Glomerular visceral epithelial cell (primary cell): ENCODE measurements around the gene IFT52.
A peak's percentile ranks its signal among the peaks of the same experiment; 100 is the strongest.
"Not testable (repeated sequence)": the region's sequence is repeated elsewhere in the genome, so short reads cannot be mapped to it uniquely, and the experiment has no call there.

Experiments used
- DNase-seq: peaks from one replicate; pipeline ENCODE4 v3.0.0-alpha.2; 2016; ENCODE audit errors: extremely low spot score

Gene IFT52

DNA sequence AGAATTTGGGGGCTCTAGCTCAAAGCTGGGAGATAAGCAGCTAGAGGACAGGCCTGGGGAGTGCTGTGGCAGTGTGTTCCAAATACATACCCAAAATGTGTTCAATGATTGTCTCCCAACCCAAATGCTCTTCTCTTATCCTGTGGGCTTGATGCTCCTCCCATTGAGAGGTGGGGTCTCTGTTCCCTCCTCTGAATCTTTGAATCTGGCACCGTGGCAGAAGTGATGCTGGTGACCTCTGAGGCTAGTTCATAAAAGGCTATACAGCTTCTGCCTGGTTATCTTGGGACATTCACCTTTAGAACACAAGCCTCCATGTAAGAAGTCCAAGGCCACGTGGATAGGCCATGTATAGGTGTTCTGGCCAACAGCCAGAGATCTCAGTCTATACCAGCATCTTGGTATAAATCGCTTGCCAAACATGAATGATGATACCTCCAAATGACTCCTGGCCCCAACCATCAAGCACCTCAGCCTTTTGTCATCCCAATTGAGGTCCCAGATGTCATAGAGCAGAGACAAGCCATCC, 60.3 kb downstream of the IFT52 start:
- DNase-seq = no peak

DNA sequence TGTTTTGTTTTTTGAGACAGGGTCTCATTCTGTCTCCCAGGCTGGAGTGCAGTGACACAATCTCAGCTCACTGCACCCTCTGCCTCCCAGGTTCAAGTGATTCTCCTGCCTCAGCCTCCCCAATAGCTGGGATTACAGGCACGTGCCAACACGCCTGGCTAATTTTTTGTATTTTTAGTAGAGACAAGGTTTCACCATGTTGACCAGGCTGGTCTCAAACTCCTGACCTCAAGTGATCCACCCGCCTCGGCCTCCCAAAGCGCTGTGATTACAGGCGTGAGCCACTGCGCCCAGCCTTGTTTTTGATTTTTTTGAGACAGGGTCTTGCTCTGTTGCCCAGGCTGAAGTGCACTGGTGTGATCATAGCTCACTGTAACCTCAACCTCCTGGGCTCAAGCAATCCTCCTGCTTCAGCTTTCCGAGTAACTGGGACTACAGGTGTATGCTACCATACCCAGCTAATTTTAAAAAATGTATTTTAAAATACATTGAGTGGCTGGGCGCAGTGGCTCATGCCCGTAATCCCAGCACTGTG, 61.0 kb downstream of the IFT52 start:
- not testable (repeated sequence) for DNase-seq

DNA sequence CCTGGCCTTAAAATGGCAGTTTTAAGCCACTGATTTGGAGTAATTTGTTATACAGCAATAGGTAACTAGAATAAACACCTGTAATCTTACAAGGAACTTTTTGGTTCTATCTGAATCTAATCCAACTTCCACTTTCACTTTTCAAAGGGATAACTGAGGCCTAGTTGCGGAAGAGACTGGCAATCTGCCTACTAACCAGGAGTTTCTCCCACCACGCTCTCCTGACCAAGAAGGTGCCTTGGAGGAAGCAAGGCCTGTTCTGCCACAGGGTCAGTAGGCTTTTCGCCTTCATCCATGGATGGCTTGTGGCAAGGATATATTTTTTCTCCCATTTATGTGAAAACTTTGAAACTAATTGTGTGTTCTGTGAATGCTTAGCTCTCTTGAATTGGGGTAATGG, 63.2 kb downstream of the IFT52 start:
- DNase-seq = no peak

DNA sequence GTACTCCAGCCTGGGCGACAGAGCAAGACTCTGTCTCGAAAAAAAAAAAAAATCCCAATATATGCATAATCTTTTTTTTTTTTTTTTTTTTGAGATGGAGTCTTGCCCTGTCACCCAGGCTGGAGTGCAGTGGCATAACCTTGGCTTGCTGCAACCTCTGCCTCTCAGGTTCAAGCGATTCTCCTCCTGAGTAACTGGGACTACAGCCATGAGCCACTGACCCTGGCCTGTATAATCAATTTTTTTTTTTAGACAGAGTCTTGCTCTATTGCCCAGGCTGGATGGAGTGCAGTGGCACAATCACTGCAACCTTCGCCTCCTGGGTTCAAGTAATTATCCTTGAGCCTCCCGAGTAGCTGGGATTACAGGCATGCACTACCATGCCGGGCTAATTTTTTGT, 64.4 kb downstream of the IFT52 start:
- not testable (repeated sequence) for DNase-seq

DNA sequence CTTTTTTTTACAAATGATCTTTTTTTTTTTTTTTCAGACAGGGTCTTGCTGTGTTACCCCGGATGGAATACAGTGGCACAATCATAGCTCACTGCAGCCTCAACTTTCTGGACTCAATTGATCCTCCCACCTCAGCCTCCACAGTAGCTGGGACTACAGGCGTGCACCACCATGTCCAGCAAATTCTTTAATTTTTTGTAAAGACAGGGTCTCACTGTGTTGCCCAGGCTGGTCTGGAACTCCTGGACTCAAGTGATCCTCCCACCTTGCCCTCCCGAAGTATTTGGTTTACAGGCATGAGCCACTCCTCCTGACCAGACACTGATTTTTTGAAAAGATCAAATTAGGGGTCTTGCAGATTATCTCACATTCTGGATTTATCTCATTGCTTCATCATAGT, 65.2 kb downstream of the IFT52 start:
- DNase-seq = no peak

DNA sequence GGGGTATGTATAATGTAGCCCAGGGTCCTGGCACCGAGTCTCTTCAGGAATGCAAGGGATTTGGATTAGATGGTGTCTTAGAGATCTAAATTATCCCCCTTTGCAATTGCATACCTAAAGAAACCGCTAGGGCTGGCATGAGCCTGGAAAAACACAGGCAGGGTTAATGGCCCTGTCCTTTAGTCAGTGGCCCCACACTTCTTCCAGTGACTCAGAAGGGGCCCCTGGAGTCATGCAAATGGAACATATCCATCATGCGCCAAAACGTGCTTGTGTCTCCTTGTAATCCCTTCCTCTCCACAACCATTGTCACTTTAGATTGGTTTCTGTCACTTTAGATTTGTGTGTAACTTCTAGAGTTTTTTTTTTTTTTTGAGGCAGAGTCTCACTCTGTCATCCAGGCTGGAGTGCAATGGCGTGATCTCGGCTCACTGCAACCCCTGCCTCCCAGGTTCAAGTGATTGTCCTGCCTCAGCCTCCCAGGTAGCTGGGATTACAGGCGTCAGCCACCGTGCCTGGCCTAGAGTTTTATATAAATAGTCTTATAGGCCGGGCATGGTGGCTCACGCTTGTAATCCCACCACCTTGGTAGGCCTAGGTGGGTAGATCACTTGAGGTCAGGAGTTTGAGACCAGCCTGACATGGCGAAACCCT, 67.5 kb downstream of the IFT52 start:
- DNase-seq = peak; percentile 73

DNA sequence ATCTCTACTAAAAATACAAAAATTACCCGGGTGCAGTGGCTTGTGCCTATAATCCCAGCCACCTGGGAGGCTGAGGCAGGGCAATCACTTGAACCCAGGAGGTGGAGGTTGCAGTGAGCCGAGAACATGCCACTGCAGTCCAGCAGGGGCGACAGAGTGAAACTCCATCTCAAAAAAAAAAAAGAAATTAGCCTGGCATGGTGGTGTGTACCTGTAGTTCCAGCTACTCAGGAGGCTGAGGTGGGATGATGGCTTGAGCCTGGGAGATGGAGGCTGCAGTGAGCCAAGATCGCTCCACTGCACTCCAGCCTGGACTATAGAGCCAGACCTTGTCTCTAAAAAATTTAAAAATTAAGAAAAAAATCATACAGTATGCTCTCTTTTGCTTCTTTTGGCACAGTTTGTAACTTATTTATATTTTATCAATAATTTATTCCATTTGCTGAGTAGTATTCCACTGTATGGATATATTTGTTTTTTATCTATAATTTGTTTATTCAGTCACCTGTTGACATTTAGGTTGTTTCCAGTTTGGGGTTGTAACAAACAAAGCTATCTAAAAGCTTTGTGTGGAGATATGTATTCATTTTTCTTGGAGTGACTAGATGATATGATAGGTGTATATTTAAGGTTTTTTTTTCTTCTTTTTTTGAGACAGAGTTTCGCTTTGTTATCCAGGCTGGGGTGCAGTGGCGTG, 68.1 kb downstream of the IFT52 start:
- no peak for DNase-seq

DNA sequence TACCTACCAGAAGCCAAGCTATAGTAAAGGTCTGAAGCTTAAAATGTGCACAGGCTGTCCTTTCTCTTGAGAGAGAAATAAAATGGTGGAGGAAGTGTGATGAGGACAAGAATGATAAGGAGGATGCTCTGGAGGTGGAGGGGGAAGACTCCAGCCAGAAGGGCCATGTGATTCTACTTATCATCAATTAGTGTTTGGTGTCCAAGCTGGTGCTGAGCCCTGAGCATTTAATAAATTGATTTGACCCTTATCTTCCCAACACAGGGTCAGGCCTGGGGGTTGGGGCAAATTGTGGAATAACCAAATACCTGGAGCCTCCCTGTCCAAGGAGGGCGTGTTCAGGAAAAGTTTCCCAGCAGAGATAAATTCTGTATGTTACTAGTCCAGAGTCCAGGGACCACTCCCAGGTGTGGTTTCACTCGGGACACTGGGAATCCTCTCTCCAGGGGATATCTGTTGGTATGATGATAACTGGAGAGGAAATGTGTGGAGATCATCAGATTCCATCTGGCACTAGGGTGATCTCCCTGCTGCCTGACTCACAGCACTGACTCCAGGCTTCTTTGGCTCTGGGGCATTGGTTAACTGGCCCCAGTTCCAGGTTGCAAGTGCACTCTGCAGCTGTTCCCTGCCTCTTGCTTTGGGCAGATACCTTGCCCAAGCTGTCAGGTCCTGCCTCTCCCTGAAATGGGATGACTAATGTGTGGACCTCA, 72.4 kb downstream of the IFT52 start:
- DNase-seq = peak; percentile 67

DNA sequence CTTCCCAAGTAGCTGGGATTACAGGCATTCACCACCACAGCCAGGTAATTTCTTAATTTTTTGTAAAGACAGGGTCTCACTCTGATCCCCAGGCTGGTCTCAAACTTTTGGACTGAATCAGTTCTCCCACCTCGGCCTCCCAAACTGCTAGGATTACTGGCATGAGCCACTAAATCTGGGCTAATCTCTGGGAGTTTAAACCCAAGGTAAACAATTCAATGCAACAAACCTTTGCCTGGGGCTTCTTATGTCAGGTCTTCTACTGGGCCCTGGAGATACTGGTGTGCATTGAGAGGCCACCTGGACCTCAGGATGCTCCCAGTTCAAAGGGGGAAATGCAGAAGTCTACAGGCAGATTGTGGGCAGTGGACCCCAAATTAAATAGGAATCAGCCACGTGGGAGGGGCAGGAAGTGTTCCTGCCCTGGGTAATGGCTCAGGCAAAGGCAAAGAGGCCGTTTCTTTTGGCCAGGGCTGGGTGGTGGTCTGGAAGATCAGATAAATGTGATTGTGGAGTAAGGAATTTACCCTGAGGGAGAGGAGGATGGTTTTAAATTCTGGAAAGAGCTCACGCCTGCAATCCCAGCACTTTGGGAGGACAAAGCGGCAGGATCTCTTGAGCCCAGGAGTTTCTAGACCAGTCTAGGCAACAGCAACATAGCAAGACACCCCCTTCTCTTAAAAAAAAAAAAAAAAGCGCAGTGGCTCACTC, 74.9 kb downstream of the IFT52 start:
- DNase-seq = no peak

DNA sequence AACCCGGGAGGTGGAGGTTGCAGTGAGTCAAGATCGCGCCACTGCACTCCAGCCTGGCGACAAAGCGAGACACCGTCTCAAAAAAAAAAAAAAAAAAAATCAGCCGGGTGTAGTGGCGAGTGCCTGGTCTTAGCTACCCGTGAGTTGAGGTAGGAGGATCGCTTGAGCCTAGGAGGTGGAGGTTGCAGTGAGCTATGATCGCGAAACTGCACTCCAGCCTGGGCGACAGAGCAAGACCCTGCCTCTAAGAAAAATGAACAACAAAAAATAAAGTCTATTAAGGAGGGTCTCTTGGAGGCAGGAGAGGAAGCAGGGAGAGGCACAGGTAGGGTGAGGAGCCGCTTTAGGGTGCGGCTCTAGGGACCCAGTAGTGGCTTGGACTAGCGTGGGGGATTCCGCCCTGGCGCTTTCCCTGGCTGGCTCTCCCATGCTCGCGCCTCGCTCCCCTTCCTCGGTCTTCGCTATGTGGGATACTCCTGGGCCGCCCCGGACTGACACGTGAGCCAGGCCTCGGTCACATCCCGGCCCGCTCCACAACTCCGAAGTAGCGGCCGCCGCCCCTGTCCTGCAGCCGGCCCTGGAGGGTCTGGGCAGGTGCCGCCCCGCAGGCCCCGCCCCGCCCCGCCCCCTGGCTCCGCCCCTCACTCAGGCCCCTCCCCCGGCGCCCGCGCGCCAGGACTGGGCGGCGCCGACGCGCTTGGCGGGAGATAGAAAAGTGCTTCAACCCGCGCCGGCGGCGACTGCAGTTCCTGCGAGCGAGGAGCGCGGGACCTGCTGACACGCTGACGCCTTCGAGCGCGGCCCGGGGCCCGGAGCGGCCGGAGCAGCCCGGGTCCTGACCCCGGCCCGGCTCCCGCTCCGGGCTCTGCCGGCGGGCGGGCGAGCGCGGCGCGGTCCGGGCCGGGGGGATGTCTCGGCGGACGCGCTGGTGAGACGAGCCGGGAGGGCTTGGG, 75.9 kb downstream of the IFT52 start, which contains the start of gene MYBL2:
Gene MYBL2, plus strand, starts transcription at position 739 of the 953 bp plus-strand sequence. Its CDS starts 170 bp downstream, at position 909.
- DNase-seq = peak; percentile 84

DNA sequence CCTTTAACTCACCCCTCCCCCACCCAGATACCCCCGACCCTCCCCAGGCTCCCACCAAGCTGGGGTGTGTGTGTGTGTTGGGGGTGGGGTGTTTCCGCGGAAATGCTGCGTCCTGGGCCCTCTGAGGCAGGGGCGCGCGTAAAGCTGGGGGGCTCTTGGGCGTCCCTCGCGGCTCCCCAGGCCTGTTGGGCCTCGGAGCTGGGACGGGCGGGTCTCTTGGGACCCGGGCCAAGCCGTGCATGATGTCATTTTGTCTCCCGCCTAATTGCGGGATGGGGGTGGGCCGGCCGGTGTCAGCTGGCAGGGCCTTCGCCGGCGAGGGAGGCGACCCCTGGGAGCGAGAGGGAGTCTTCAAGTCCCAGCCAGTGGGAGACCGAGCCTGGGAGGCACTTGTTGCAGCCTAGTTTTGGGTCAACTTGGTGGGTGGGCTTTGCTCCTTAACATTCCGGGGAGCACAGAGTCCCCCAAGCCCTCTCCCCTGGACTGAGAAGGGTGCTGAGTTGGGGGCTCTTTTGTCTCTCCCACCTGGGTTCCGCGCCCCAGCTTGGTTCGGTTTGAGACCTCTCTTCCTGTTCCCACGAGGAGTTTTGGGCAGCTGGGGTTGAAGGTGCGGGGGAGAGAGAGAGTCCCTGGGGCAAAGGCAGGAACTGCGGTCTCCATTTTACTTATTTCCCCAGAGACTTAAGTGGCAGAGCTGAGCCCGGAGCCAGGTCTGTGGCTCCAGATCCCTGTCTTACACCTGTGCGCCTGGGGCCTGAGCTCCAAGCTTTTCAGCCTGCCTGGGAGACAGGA, 76.8 kb downstream of the IFT52 start:
- peak; percentile 61 for DNase-seq

DNA sequence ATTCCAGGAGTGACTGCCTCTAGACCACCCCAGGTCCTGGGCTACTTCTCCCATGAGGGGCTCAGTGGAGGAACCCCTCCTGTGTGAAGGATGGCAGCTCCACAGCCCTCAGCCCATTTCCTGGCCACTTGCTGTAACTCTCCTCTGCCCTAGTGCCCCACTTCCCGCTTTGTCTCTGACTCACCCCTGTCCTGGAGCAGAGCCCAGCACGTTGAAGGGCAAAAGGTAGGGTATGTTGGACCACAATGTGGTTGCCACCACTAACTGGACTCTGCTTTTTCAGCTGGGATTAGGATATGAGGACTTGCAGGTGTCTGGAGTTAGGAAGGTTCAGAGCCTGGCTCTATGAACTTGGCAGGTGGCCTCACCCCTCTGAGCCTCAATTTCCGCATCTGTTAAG, 78.6 kb downstream of the IFT52 start:
- peak; percentile 89 for DNase-seq

DNA sequence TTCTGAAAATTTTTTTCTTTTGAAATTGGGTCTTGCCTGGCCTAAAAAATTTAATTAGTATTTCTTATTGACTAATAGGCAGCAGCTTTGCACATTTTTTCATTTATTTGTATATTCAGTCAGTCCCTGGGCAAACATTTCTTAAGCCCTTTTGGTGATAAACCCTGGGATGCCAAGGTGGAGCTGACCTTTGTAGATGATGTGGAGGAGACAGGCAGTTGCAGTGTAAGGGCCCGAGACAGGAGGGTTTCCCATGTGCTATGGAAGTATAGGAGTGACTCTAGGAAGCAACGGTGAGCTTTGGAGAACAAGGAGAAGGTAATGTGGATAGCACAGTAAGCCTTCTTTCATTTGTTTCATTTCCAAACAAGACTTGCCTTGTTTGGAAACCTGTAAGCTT, 79.7 kb downstream of the IFT52 start:
- no peak for DNase-seq

DNA sequence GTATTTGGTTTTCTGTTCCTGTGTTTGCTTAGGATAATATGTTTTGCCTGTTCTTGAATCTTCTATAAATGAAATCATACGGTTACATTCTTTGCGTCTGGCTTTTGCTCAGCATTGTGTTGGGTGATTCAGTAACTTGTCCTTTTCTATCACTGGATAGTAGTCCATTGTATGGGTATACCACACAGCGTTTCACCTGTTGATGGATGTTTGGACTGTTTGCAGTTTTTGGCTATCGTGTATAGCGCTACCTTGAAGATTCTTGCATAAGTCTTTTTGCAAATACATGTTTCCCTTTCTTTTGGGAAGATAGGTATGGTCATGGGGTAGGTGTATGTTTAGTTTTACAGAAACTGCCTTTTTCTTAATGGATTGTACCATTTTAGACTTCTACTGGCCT, 85.6 kb downstream of the IFT52 start:
- no peak for DNase-seq

DNA sequence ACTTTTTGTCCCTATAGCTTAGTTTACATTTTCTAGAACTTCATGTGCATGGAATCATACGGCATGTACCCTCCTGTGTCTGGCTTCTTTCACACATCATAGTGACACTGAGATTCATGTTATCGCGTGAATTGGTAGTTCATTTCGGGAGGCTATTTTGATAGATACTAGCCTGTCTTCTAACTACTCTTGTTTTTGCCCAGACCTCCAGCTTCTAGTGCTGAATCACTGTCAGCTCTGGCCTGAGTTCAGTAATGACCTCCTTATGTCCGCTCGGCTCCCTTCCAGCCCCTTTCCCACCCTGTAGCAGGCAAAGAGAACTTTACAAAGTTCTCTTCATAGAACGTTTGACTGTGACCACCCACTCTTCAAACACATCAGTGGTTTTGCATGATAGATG, 90.2 kb downstream of the IFT52 start:
- DNase-seq = no peak

DNA sequence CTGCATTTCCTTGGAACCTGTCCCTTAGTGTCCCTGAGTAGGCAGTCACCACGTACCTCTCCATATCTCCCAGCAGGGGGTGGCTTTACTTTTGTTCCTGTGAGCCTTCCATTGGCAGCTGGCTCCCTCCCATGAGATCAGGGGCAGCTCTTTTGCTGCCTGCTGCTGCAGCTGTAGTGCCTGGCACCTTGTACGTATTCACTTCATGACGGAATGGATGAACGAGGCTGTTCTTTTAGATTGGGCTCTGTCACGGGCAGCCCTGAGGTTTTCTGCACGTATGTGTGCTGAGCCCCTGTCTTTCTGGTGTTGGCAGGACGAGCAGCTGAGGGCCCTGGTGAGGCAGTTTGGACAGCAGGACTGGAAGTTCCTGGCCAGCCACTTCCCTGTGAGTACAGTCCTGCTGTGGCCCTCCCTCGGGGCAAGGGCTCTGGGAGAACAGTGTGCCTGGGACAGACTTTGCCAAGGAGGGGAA, 90.8 kb downstream of the IFT52 start:
- no peak for DNase-seq

DNA sequence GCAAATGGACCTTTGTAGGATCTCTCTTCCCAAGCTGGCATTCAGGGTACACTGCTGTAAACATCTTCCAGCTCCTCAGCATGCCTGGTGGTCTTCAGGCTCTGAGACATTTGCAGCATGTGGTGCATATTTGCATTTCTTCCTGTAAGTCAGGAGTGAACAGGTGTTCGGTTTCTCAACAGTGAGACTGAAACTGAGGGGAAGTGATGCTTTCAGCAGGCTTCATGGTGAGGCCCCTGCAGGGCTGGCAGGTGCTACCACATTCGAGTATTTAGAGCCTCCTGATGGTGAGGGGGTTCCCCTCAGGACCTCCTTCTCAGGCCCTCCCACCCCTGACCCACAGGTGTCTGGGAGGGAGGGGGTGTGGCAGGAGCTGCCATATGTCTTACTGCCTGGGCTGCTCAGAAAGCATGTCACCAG, 91.3 kb downstream of the IFT52 start:
- DNase-seq = no peak

DNA sequence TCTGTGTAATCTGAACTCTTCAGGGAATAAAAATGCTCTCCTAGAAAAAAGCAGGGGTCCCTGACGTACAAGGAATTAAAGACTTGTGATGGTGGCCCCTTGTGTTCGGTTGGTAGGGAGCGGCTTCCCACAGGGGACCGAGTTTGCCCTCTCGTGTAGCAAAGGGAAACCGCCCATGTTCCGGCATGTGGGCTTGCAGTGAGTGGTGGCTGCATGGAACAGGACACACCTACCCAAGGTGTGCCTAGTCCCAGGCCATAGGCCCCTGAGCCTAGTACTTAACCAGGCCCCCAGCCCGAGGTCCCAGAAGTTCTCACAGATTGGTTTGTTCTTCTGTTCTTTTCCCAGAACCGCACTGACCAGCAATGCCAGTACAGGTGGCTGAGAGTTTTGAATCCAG, 91.7 kb downstream of the IFT52 start:
- DNase-seq = no peak

DNA sequence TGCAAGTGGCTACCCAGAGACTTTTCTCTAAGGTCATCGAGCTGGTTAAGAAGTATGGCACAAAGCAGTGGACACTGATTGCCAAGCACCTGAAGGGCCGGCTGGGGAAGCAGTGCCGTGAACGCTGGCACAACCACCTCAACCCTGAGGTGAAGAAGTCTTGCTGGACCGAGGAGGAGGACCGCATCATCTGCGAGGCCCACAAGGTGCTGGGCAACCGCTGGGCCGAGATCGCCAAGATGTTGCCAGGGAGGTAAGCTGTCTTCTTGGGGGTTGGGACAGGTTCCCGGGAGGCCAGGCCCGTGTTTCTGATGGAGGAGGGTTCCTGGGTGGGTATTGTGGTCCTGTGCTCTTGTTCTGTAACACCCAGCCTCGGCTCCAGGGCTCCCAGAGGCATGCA, 96.1 kb downstream of the IFT52 start:
- DNase-seq = no peak

DNA sequence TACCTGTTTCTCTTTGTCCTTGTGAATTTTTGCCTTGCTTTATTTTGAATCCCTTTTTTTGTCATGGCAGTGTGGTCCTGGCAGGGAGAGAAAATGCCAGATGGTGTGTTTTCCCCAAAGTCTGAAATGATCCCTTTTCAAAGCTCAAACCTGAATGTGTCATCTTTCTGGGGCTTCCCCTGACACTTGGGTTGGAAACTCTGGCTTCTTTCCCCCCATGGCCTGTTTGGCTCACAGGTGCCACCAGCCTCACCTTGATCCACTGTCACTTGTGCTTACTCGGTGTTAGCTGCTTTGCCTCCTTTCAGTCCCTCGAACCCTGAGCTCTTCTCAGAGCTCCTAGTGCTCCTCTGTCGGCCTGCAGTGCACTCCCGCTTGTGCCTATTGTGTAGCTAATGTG, 98.4 kb downstream of the IFT52 start:
- DNase-seq = no peak
